GM12873 (cell line): ENCODE data around the gene VAMP8.

Experiments used
- CTCF ChIP-seq: IDR thresholded peaks from 2 replicates; pipeline ENCODE4 v1.5.1; 2012; ENCODE audit warnings: low read depth, mild to moderate bottlenecking, moderate library complexity, low read length, control low read depth; ENCODE audit not compliant: insufficient read depth; ENCODE audit errors: missing control alignments

VAMP8 gene

GRCh38 chr2:85599468-85600234 lies 22.3 kb downstream of the VAMP8 start:
- no peak for TF ChIP-seq CTCF

DNA sequence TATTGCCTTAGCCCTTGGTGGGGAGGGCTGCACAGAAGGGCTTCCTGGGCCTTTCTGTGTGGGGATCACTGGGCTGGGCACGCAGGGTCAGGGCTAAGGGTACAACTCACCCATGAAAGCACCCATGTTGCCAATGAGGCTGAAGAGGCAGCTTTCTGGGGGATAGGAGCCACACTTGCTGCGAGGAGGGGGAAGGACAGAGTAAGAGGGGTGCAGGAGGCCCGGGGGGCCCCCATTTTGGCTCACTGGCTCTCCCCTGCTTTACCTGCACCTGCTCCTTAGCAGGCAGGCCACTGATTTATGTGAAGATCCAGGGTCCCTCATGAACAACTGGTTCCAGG lies 22.8 kb downstream of the VAMP8 start:
- no peak for TF ChIP-seq CTCF

DNA sequence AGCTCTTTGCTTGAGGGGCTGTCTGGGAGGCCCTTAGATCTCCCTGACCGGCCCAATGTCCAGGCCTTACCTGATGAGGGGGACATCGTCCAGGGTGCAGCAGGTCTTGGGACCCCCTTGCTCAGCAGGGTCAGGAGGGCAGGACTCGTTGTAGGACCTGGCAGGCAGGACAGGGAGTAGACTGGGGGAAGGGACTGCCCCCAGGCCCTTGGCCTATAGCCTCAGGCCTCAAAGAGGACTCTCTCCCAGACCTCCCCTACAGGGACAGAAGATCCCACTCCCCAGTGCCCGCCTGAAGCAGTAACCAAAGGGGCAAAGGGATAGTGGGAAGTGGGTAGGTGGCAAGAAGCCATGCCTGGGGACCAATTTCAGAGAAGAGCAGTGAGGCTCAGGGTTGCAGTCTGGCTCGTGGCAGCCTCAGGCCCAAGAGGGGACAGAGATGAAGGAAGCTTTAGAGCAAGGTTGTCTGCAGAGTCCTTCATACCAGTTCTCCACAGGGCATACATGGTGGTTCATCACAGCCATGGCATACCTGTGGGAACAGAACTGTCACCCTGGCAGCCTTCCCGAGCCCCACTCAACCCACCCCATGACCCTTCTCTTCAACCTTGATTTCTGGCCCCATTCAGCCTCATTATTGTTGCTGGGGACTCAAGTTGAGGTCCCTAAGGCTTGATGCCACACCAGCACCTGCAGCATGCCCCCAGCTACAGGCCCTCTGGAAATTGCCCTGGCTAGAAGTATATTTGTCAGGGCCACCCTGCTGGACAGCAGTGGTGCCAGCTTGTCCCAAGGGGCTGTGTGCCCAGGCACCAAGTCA lies 23.8 kb downstream of the VAMP8 start:
- no peak for TF ChIP-seq CTCF

- TF ChIP-seq CTCF: no peak
These were observed 24.5 kb downstream of the VAMP8 start for GRCh38 chr2:85601771-85602475.

DNA sequence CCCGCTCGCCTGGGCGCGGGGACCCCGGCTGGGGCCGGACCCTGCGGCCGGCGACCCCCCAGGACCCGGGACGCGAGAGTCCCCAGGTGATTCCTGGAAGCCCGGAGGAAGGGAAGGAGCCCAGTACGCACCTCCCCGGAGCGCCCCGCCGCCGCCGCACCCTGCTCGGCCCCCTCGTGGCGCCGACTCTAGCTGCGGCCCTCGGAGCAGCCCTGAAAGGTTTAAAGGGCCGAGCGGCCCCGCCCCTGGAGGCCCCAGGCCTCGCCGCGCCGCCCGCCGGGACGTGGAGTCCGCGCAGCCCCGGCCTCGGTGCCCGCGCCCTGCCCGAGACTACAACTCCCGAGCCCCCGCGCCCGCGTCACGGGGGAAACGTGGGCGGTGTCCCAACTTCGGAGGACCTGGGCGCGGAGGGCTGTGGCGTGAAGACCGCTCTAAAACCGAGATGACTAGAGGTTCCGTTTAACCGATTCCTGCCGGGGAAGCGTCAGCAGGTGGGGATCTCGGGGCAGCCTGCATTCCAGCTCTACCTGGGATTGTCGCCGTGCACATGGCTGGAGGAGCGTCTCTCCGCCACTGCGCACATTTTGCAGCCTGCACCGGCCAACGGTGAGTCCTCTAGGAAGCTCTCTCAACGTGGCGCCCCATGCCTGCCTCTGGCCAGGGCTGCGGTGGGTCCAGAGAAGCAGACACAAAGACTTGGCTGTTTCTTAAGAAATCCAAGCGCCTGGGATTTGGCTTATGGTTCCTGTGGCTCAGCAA lies 25.3 kb downstream of the VAMP8 start, which contains the start of gene TMEM150A:
TSS of gene TMEM150A (minus strand) at position 223 of the 759 bp plus-strand sequence. CDS start 750 bp downstream, outside the sequence.
- peak; percentile 39 for TF ChIP-seq CTCF

GRCh38 chr2:85604568-85605339 lies 27.4 kb downstream of the VAMP8 start:
- TF ChIP-seq CTCF: no peak
